ENCODE measurements around the gene ZNF592. TPM values are rescaled to one million over a fixed set of nuclear protein-coding genes. Genes with fewer than 3 reads are reported as not detected.

ZNF592 gene
- total RNA-seq, 6 donors from 2014 or later, result 22.5 to 35.2 (median 26.7) TPM

DNA sequence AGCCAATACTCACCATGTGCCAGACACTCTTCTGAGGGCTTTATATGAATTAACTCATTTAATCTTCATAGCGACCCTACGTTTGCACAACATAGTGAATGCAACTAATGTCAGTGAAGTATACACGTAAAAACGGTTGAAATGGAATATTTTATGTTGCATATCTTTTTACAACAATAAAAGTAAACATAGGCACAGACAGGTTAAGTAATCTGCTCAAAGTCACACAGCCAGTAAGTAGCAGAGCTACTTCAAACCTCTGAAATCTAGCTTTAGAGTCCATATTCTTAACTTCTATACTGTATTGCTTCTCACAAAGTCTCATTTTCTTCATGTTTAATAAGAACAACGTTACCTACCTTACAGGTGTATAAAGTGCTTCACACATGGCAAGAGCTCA is 34.0 kb upstream of the ZNF592 start:
- Histone ChIP-seq H3K36me3 (peaks cover 5 to 20% (median 14%) of the 10 kb centered on the region in 4 donors), H3K27me3 (no peaks in the 10 kb centered on the region), H3K9me3 (no peaks in the 10 kb centered on the region), H3K4me3 (peak overlapping the region in 2 of 4 donors; percentile 83 to 92), H3K27ac (no peak overlapping the region), H3K4me1 (peaks cover 19 to 37% (median 26%) of the 10 kb centered on the region in 4 donors)
- no peak for TF ChIP-seq POLR2AphosphoS5 (IDR thresholded peaks at IDR 0.05)
- no peak for TF ChIP-seq POLR2A (IDR thresholded peaks at IDR 0.05)
- TF ChIP-seq EP300 (IDR thresholded peaks at IDR 0.05), result no peak
- TF ChIP-seq CTCF (IDR thresholded peaks at IDR 0.05), result no peak
- ATAC-seq (ENCODE audit: low FRiP score in 2 of 2) (no peak), DNase-seq (no peak)
- 75 to 77% methylated on average over 5 of the region's 5 CpGs for WGBS, 2 donors

DNA sequence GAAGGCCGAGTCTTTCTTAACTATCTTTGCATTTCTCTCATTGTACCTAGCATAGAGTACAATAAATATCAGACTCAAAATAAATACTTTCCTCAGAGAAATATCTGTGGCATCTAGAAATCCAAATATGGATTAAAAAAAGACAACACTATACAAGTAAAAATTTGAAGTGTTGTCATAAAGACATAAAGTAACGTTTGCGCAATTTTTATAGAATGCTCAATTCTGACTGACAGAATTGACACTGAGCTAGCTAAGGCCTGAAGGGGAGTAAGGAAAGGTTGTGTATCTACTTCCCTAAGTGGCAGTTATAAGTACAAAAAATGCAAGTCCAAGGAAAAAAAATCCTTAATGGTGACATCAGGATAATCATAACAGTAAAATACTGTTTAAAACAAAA is 33.6 kb upstream of the ZNF592 start:
- peaks cover 4 to 16% (median 10%) of the 10 kb centered on the region in 4 donors for H3K36me3 ChIP-seq
- DNase-seq, result no peak
- TF ChIP-seq POLR2AphosphoS5 (IDR thresholded peaks at IDR 0.05) (no peak), POLR2A (IDR thresholded peaks at IDR 0.05) (no peak), CTCF (IDR thresholded peaks at IDR 0.05) (no peak), EP300 (IDR thresholded peaks at IDR 0.05) (no peak)
- peak overlapping the region in 3 of 4 donors; percentile 92 to 94 (median 93) for H3K27ac ChIP-seq
- WGBS, 2 donors, result 38 to 47% methylated on average over 3 of the region's 3 CpGs
- H3K9me3 ChIP-seq, result no peaks in the 10 kb centered on the region
- H3K4me3 ChIP-seq, result peak overlapping the region; percentile 78 to 99 (median 88)
- H3K4me1 ChIP-seq, result peaks cover 19 to 37% (median 26%) of the 10 kb centered on the region in 4 donors
- no peaks in the 10 kb centered on the region for H3K27me3 ChIP-seq
- no peak for ATAC-seq (ENCODE audit: low FRiP score in 2 of 2)

- TF ChIP-seq POLR2A (IDR thresholded peaks at IDR 0.05), result no peak
- no peak for TF ChIP-seq POLR2AphosphoS5 (IDR thresholded peaks at IDR 0.05)
- no peak for TF ChIP-seq EP300 (IDR thresholded peaks at IDR 0.05)
- no peak for TF ChIP-seq CTCF (IDR thresholded peaks at IDR 0.05)
- Histone ChIP-seq H3K27me3 (no peaks in the 10 kb centered on the region), H3K27ac (peak overlapping the region; percentile 92 to 94 (median 92)), H3K4me1 (peaks cover 19 to 37% (median 26%) of the 10 kb centered on the region in 4 donors), H3K9me3 (no peaks in the 10 kb centered on the region), H3K4me3 (peak overlapping the region; percentile 78 to 99 (median 88)), H3K36me3 (peaks cover under 1 to 9% (median 6%) of the 10 kb centered on the region in 4 donors)
- ATAC-seq (ENCODE audit: low FRiP score in 2 of 2) (peak; percentile 1 to 2), DNase-seq (peak in 1 of 2 donors; percentile 33)
- WGBS, 2 donors, result 0 to 1% methylated on average over 28 to 36 of the region's 36 CpGs
These were observed 32.9 kb upstream of the ZNF592 start for GRCh38 chr15:84715441-84716035.

DNA sequence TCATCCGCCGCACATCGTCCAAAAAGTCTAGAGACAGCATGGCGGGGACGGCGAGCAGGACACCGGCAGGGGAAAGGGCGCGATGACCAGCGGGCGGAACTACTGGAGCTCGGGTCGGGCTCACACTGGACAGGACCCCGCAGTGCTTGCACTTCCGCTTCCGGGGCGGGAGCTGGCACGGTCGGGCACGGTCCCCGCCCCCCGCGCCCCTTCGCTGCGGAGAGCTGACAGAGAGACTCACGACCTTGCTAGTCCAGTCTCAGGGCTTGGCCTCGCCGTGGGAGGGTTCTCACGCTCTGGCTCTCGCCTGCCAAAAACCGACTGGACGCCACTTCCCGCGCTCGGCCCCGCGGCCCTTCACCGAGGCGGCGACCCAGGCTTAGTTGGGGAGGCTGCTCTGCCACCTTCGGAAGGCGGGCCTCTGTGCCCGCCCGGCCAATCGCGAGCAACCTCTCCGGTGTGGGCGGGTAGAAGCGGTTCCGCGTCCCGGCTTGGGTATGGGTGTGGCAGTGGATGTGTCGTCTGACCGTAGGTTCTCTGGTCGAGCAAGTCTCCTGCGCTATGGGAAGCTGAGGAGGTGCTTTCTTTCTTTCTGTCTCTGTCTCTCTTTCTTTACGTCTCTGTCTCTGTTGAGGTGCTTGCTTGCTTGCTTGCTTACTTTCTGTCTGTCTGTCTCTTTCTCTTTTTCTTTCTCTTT is 32.2 kb upstream of the ZNF592 start, which contains the start of gene SEC11A:
TSS of gene SEC11A (minus strand) at position 104 of the 697 bp plus-strand sequence. CDS start at position 40, 64 bp downstream.
- peaks cover 20 to 37% (median 26%) of the 10 kb centered on the region in 4 donors for H3K4me1 ChIP-seq
- TF ChIP-seq POLR2A (IDR thresholded peaks at IDR 0.05) (peak in 3 of 4 donors; percentile 84 to 95 (median 91)), CTCF (IDR thresholded peaks at IDR 0.05) (peak in 4 of 6 experiments; percentile 9 to 48 (median 26)), POLR2AphosphoS5 (IDR thresholded peaks at IDR 0.05) (peak; percentile 84 to 90), EP300 (IDR thresholded peaks at IDR 0.05) (peak in 1 of 4 donors; percentile 19)

More for the DNA sequence above, 32.2 kb upstream of the ZNF592 start, which contains the start of gene SEC11A:
- Histone ChIP-seq H3K27me3 (no peaks in the 10 kb centered on the region), H3K9me3 (no peaks in the 10 kb centered on the region), H3K36me3 (peaks cover 0 to 2% (median under 1%) of the 10 kb centered on the region in 4 donors), H3K27ac (peak within 1 kb of the TSS; percentile 92 to 94 (median 92)), H3K4me3 (peak within 1 kb of the TSS; percentile 78 to 99 (median 88))
- WGBS, 2 donors, result 0 to 1% methylated on average over 18 to 41 of the region's 57 CpGs
- ATAC-seq (ENCODE audit: low FRiP score in 2 of 2) (peak; percentile 99), DNase-seq (peak; percentile 98 to 99)

Measured in upper lobe of left lung (tissue), 6 donors.